Adrenal gland (tissue), 5 donors: ENCODE results near the gene IPPK.

ENCODE experiments used
- POLR2A ChIP-seq, 2 donors: fragments of 450-650 bp; IDR thresholded peaks; one replicate each; pipeline ENCODE4 v1.6.1; 2017; ENCODE audit warnings: antibody characterized with exemption in 2 of 2, mild to moderate bottlenecking in 2 of 2, moderate library complexity in 1 of 2
- TF ChIP-seq, protein P1 (sequence below), 6 experiments: fragments of 450-650 bp in 4 of 6; fragments of 200-600 bp in 2 of 6; sonication (generic) in 1 of 6; IDR thresholded peaks; 1 replicate in 5 of 6; 2 replicates in 1 of 6; pipeline versions ENCODE4 v1.5.1 to v1.8.0; 2016 to 2021; ENCODE audit warnings: antibody characterized with exemption in 6 of 6, mild to moderate bottlenecking in 2 of 6, moderate library complexity in 1 of 6
- donor health status: DM: no; HTN: no; CAD: no.

DNA sequence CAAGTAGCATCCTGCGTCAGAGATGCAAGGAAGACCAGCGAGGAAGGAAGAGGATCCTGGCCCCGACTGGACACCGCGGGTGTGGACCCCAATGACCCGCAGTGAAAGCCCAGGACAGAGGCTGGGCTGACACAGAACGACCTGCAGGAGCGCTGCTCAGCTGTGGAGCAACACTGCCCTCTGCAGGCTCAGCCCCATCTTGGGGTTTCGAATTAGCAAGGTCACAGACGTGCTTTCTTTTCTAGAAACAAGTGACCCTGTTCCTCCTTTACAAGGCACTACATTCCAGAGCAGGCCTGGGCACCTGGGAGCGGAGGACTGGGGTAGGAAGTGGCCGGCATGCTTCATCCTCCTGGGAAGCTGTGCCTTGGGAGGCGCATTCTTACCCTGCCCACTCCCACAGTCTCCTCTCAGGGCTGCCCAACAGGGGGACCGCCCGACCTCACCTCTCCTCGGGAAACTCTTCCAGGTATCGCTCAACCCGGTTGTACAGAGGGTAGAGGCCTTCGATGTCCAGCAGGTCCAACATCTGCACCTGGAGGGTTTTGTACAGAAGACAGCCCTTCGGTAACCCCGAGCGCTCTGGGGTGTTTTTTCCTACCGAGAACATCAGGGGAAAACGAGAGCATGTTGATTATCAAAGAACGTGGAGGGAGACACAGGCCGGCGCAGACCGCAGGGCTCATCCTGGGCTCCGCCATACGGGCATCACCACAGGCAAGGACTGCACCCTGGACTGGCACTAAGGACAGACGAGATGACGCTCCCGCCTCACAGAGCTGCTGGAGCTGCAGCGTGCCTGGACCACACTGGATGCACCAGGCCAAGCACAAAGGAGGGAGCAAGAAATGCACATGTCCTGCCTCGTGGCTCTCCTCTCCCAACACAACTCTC lies 35.0 kb downstream of the IPPK start:
- TF ChIP-seq, protein P1, sequence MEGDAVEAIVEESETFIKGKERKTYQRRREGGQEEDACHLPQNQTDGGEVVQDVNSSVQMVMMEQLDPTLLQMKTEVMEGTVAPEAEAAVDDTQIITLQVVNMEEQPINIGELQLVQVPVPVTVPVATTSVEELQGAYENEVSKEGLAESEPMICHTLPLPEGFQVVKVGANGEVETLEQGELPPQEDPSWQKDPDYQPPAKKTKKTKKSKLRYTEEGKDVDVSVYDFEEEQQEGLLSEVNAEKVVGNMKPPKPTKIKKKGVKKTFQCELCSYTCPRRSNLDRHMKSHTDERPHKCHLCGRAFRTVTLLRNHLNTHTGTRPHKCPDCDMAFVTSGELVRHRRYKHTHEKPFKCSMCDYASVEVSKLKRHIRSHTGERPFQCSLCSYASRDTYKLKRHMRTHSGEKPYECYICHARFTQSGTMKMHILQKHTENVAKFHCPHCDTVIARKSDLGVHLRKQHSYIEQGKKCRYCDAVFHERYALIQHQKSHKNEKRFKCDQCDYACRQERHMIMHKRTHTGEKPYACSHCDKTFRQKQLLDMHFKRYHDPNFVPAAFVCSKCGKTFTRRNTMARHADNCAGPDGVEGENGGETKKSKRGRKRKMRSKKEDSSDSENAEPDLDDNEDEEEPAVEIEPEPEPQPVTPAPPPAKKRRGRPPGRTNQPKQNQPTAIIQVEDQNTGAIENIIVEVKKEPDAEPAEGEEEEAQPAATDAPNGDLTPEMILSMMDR (IDR thresholded peaks at IDR 0.05): peak; percentile 94 to 98 (median 98)
- no peak for TF ChIP-seq POLR2A (IDR thresholded peaks at IDR 0.05)
